ENCODE measurements around the gene POU2F3. TPM values are rescaled to one million over a fixed set of nuclear protein-coding genes. Genes with fewer than 3 reads are reported as not detected.
"Not testable (repeated sequence)": the region's sequence is repeated elsewhere in the genome, so short reads cannot be mapped to it uniquely, and the experiment has no call there.

Gene POU2F3
- total RNA-seq, 6 experiments from 2014 or later: not detected

DNA sequence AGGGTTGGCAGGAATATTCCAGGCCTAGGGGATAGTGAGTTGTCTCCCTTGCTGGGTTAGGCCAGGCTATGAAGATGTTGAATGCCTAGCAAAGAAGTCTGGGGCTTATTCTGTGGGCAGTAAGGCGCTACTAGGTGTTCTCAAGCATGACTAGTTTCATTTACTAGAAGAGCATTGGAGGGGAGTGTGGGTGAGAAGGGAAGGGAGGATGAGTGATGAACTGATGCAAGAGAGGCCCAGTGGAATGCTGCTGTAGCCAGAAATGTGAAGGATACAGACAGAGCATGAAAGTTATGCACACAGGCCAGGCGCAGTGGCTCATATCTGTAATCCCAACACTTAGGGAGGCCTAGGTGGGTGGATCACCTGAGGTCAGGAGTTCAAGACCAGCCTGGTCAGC, 33.5 kb downstream of the POU2F3 start:
- no peak for DNase-seq
- H3K27me3 Mint-ChIP-seq (ENCODE audit: insufficient read depth): peaks cover 27% of the 10 kb centered on the region
- TF ChIP-seq, protein P1, sequence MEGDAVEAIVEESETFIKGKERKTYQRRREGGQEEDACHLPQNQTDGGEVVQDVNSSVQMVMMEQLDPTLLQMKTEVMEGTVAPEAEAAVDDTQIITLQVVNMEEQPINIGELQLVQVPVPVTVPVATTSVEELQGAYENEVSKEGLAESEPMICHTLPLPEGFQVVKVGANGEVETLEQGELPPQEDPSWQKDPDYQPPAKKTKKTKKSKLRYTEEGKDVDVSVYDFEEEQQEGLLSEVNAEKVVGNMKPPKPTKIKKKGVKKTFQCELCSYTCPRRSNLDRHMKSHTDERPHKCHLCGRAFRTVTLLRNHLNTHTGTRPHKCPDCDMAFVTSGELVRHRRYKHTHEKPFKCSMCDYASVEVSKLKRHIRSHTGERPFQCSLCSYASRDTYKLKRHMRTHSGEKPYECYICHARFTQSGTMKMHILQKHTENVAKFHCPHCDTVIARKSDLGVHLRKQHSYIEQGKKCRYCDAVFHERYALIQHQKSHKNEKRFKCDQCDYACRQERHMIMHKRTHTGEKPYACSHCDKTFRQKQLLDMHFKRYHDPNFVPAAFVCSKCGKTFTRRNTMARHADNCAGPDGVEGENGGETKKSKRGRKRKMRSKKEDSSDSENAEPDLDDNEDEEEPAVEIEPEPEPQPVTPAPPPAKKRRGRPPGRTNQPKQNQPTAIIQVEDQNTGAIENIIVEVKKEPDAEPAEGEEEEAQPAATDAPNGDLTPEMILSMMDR (IDR thresholded peaks at IDR 0.05): no peak
- H3K4me3 Mint-ChIP-seq: no peak overlapping the region
- no peaks in the 10 kb centered on the region for H3K9me3 Mint-ChIP-seq
- H3K4me1 Mint-ChIP-seq (ENCODE audit: low read depth): peaks cover 16% of the 10 kb centered on the region
- H3K36me3 Mint-ChIP-seq (ENCODE audit: low read depth): no peaks in the 10 kb centered on the region
- no peak overlapping the region for H3K27ac Mint-ChIP-seq

DNA sequence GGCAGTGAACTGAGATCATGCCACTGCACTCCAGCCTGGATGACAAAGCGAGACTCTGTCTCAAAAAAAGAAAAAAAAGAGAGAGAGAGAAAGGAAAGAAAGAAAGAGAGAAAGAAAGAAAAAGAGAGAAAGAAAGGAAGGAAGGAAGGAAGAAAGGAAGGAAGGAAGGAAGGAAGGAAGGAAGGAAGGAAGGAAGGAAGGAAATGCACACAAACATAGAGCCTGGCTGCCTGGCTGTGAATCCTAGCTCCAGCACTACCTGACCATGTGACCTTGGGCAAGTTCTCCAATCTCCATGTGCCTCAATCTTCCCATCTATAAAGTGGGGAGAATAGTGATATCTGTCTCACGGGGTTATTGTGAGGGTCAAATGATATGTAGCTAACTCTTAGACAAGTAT, 34.0 kb downstream of the POU2F3 start:
- H3K27ac Mint-ChIP-seq; DNase-seq; H3K36me3 Mint-ChIP-seq (ENCODE audit: low read depth); H3K9me3 Mint-ChIP-seq; H3K4me3 Mint-ChIP-seq: not testable (repeated sequence)
- peaks cover 16% of the 10 kb centered on the region for H3K4me1 Mint-ChIP-seq (ENCODE audit: low read depth)
- H3K27me3 Mint-ChIP-seq (ENCODE audit: insufficient read depth): peaks cover 29% of the 10 kb centered on the region

DNA sequence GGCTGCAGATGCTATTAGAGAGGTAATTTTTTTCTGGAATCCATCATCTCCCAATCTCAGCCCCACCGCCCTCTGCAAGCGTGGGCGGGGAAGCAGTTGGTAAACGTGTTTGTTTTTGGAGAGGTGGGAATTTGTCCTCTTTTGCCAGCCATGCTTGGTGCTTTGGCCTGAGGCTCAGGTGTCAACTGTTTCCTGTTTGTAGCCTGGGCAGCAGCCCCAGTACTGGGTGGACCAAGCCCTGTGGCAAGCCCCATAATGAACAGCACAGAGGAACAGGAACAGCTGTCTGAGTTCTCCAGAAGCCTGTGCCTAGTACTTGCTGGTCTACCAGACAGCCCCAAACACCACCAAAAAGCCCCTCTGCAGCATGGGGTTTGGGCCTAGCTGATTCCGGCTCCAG, 39.6 kb downstream of the POU2F3 start:
- Mint-ChIP-seq H3K27me3 (ENCODE audit: insufficient read depth) (peaks cover 45% of the 10 kb centered on the region), H3K4me1 (ENCODE audit: low read depth) (0 out of 2 replicates have a peak, but pooled peaks cover 5% of the 10 kb centered on the region), H3K36me3 (ENCODE audit: low read depth) (no peaks in the 10 kb centered on the region), H3K4me3 (no peak overlapping the region), H3K9me3 (no peaks in the 10 kb centered on the region), H3K27ac (no peak overlapping the region)
- no peak for DNase-seq
- TF ChIP-seq, protein P1 (IDR thresholded peaks at IDR 0.05): no peak

DNA sequence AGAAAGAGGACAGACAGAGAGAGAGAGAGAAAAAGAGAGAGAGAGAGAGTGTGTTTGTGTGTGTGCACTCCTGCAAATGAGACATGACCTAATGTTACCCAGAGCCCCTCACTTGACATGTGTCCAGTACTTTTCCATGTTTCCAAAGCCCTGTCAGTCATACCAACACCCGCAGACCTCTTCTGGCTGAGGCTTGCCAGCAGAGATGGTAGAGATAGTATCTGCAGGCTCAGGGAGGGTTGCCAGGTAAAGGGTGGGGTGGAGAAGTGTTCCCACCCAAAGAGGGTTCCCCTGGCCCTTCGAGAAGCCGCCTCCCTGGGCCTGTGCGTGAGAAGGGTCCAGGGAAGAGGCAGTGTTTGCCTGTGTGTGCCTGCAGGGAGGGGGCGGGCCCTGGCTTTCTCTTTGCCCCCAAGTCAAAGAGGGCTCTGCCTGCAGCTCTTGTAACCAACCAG, 40.7 kb downstream of the POU2F3 start:
- no peak for DNase-seq
- peaks cover 12% of the 10 kb centered on the region; the same call in 1 of the 2 replicates for H3K4me1 Mint-ChIP-seq (ENCODE audit: low read depth)
- TF ChIP-seq, protein P1 (IDR thresholded peaks at IDR 0.05): no peak
- H3K27ac Mint-ChIP-seq: no peak overlapping the region
- no peaks in the 10 kb centered on the region for H3K36me3 Mint-ChIP-seq (ENCODE audit: low read depth)
- H3K27me3 Mint-ChIP-seq (ENCODE audit: insufficient read depth): peaks cover 36% of the 10 kb centered on the region
- H3K4me3 Mint-ChIP-seq: no peak overlapping the region
- H3K9me3 Mint-ChIP-seq: no peaks in the 10 kb centered on the region

DNA sequence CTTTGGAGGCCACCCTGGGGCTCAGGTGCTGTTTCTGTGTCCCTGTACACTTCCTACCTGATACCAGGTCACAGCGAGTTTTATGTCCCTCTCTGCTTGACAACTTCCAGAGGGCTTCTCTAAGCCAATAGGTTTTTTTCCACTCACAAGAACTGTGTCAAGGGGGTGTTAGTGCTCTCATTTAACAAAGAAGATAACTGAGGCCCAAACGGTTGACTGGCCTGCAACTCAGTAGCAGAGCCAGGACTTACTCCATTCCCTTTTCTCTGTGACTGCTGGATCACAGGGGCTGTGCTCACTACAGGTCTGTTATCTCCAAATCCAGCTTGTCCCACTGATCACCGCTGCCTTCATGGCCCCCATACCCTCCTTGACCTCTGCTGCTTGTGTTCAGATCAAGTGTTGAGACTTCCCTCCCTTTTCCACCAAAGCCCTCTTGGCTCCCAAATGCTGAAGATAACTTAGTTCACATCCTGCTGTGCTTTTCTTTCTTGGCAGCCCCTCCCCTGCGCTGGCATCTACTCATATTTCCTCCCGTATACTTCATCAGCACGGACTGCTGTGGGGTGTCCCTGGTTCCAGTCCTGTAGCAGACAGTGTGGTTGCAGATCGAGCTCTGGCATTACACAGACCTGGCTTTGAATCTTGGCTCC, 41.3 kb downstream of the POU2F3 start:
- Mint-ChIP-seq H3K27ac (no peak overlapping the region), H3K36me3 (ENCODE audit: low read depth) (no peaks in the 10 kb centered on the region), H3K4me3 (no peak overlapping the region), H3K9me3 (no peaks in the 10 kb centered on the region), H3K27me3 (ENCODE audit: insufficient read depth) (peaks cover 34% of the 10 kb centered on the region), H3K4me1 (ENCODE audit: low read depth) (peaks cover 12% of the 10 kb centered on the region; the same call in 1 of the 2 replicates)
- TF ChIP-seq, protein P1 (IDR thresholded peaks at IDR 0.05): no peak
- no peak for DNase-seq

DNA sequence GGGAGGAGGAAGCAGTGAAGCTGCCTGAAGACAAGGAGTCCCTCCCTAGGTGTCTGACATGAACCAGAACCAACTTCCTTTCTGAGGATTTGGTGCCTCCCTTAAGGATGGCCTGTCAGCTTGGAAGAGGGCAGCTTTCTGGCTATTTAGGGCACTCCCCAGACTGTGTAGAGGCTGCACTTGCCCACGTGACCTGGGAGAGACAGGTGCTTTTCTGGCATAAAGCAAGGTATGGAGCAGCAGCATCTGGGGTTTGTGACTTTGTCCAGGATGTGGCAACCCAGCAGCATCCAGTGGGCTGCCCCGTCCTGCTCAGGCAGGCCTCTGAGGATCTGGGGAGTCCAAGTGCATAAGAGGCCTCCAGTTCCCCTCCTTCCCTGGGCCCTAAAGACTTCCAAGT, 43.2 kb downstream of the POU2F3 start:
- Mint-ChIP-seq H3K4me3 (no peak overlapping the region), H3K27me3 (ENCODE audit: insufficient read depth) (peaks cover 33% of the 10 kb centered on the region), H3K4me1 (ENCODE audit: low read depth) (peaks cover 17% of the 10 kb centered on the region), H3K9me3 (no peaks in the 10 kb centered on the region), H3K36me3 (ENCODE audit: low read depth) (no peaks in the 10 kb centered on the region), H3K27ac (no peak overlapping the region)
- DNase-seq: no peak
- TF ChIP-seq, protein P1 (IDR thresholded peaks at IDR 0.05): no peak
